GM12865 (cell line): ENCODE results near the gene IFNE.
"Not testable (repeated sequence)": the region's sequence is repeated elsewhere in the genome, so short reads cannot be mapped to it uniquely, and the experiment has no call there.

ENCODE experiments used
- DNase-seq: peaks from one replicate; pipeline ENCODE4 v3.0.0; 2010; ENCODE audit warnings: low read depth
- H3K4me3 ChIP-seq: 2 replicates; pipeline ENCODE4 v1.5.1; 2011; ENCODE audit warnings: mild to moderate bottlenecking, low read depth, low read length, control low read depth
- TF ChIP-seq, protein P1 (sequence below): IDR thresholded peaks from 2 replicates; pipeline ENCODE4 v1.5.1; 2011; ENCODE audit warnings: low read length, control low read depth, low read depth, inconsistent platforms; ENCODE audit not compliant: insufficient read depth; ENCODE audit errors: missing control alignments

IFNE gene

GRCh38 chr9:21450733-21451394, 31.2 kb downstream of the IFNE start:
- TF ChIP-seq, protein P1, sequence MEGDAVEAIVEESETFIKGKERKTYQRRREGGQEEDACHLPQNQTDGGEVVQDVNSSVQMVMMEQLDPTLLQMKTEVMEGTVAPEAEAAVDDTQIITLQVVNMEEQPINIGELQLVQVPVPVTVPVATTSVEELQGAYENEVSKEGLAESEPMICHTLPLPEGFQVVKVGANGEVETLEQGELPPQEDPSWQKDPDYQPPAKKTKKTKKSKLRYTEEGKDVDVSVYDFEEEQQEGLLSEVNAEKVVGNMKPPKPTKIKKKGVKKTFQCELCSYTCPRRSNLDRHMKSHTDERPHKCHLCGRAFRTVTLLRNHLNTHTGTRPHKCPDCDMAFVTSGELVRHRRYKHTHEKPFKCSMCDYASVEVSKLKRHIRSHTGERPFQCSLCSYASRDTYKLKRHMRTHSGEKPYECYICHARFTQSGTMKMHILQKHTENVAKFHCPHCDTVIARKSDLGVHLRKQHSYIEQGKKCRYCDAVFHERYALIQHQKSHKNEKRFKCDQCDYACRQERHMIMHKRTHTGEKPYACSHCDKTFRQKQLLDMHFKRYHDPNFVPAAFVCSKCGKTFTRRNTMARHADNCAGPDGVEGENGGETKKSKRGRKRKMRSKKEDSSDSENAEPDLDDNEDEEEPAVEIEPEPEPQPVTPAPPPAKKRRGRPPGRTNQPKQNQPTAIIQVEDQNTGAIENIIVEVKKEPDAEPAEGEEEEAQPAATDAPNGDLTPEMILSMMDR: no peak
- no peak overlapping the region for H3K4me3 ChIP-seq
- DNase-seq: no peak

DNA sequence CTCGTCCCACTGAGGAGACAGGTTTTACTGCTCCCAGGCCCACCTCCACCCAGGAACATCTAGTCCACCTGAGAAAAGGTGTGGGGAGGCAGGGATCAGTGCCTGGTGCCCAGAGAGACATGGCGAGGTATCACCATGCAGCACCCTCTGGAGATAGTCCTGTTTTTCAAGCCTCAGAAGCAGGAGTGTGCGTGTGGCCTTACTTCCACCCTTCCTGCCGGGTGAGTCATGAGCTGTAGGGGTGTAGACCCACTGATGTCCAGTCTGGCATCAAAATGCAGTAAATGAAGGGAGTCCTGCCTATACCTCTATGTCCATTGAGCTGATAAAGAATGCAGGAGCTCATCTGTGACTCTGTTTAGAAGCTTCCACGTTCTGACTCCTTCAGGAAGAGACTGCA, 32.8 kb downstream of the IFNE start:
- H3K4me3 ChIP-seq, DNase-seq: not testable (repeated sequence)

DNA sequence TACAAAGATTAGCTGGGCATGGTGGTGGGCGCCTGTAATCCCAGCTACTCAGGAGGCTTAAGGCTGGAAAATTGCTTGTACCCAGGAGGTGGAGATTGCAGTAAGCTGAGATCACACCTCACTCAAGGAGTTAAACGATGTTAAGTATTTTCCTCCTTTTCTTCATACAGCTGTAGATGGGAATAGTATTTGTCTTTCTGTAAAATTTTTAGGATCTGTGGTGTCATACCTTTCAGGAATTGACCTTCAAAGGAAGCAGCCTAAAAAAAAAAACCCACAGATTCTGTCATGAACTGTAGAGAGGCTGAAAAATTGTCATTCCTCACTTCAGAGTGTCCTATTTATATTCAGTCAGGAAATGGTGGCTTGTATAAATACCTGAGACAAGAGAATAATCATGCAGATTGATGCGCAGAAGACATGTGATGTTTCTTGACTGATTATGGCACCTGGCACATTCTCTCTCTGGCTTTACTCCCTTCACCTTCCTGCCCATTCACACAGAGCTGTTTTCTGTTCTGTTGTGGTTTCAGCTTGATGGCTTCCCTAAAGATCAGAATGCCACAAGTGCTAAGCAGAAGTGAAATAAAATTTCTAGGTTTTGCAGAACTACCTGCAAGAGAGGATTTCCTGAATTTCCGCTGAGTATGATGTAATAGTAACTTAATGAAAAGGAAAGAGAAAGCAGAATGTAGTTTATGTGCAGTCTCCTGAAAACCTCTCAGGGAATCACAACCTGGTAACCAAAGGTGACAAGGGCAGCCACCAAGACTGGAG, 38.1 kb downstream of the IFNE start:
- peak; percentile 74 for DNase-seq
- H3K4me3 ChIP-seq: no peak overlapping the region; the same call in 1 of the 2 replicates
- TF ChIP-seq, protein P1: no peak

GRCh38 chr9:21440139-21440538, 42.0 kb downstream of the IFNE start, which contains the start of gene IFNA1:
IFNA1 (plus strand) TSS chr9:21440439; CDS start chr9:21440508, 69 bp downstream.
- no peak for DNase-seq
- TF ChIP-seq, protein P1: no peak
- no peak within 1 kb of the TSS for H3K4me3 ChIP-seq

GRCh38 chr9:21435015-21435383, 47.1 kb downstream of the IFNE start:
- DNase-seq, H3K4me3 ChIP-seq: not testable (repeated sequence)

DNA sequence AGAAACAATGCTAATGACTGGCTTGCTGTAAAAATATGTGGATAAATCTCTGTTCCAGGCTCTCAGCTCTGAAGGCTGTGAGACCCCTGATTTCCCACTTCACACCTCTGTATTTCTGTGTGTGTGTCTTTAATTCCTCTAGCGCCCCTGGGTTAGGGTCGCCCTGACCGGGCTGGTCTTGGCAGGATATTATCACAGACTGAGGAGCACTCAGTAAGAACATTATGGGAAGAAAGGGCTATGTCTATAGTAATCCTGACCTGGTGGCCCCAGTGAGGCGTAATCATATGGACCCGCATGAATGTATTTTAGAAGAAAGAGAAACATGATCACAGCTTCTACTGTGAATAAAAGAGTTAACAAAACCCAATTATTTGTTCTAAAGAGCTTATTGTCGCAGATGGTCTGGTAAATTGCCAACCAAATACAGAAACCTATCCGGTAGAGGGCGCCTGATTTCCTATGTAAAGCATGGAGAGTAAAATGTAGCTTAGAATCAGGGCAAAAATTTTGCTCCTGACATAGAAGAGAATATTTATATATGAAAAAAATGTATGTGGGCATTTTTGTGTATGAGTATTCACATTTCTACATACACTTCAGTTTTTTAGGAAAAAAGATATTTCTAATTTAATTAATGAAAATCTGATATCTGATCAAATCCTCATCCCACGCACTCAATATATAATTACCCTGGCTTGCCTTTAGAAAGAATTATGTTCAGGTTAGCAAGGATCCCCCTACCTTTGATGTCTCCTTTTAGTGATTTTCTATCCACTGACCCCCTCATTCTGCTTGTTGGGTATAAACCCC, 47.7 kb downstream of the IFNE start:
- no peak overlapping the region for H3K4me3 ChIP-seq
- TF ChIP-seq, protein P1: peak; percentile 55
- peak; percentile 71 for DNase-seq

DNA sequence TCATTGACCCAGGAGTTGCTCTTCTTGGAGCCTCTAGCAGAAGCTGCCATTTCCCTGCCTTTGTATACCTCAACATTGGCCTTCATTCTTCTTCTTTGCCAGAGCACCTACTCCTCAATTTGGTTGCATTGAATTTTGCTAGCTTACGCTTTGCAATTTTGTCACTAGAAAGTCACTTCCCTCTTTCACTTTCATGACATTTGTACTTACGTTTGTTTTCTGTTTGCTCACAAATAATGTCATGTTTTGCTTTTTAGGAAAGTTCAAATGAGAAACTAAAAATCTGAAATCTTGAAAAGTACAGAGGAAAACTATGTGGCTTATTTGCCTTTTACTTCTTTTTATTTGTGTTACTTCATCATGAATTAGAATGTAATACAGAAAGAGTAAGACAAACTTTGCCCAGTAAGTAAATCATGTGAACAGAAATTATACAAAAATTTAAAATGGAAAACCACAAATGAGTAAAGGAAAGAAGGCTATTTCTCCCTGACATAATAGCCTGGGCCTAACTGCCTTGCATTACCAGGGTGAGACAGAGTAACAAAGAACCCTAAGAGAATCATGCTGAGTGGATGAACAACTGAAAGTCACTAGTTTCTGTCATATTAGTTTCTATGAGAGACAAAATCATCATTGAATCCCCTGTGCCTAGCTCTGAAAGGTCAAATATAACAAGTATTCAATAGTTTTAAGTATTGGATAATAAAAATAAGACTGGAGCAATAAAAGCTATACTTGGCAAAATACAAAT, 49.3 kb downstream of the IFNE start:
- H3K4me3 ChIP-seq: no peak overlapping the region
- peak; percentile 41 for DNase-seq
- TF ChIP-seq, protein P1: no peak
